ENCODE measurements around the gene SLC35E2B.
"Not testable (repeated sequence)": the region's sequence is repeated elsewhere in the genome, so short reads cannot be mapped to it uniquely, and the experiment has no call there.

Gene SLC35E2B

GRCh38 chr1:1674806-1675205 lies 17.8 kb downstream of the SLC35E2B start:
- DNase-seq (ENCODE audit: low spot score): not testable (repeated sequence)

- DNase-seq (ENCODE audit: low spot score): no peak
Measured at GRCh38 chr1:1672181-1672965, 20.2 kb downstream of the SLC35E2B start.

GRCh38 chr1:1671365-1672119 lies 21.1 kb downstream of the SLC35E2B start:
- DNase-seq (ENCODE audit: low spot score): no peak

DNA sequence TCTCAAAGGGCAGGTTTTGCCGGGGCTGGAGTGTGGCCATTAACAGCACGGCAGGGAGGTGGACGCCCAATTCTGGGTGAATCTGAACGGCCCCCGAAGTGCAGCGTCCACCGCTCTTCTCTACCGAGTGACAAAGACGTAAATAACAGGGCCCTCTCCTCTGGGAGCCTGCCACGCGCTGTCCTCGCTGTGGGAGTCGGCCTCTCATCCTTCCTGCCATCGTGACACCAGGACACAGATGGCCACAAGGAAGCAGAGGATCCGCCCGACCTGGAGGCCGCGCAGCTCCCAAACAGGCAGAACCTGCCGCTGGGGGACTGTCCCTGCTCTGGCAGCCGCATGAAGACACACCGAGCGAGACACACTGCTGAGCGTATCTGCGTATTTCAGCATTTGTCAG lies 21.7 kb downstream of the SLC35E2B start:
- no peak for DNase-seq (ENCODE audit: low spot score)

DNA sequence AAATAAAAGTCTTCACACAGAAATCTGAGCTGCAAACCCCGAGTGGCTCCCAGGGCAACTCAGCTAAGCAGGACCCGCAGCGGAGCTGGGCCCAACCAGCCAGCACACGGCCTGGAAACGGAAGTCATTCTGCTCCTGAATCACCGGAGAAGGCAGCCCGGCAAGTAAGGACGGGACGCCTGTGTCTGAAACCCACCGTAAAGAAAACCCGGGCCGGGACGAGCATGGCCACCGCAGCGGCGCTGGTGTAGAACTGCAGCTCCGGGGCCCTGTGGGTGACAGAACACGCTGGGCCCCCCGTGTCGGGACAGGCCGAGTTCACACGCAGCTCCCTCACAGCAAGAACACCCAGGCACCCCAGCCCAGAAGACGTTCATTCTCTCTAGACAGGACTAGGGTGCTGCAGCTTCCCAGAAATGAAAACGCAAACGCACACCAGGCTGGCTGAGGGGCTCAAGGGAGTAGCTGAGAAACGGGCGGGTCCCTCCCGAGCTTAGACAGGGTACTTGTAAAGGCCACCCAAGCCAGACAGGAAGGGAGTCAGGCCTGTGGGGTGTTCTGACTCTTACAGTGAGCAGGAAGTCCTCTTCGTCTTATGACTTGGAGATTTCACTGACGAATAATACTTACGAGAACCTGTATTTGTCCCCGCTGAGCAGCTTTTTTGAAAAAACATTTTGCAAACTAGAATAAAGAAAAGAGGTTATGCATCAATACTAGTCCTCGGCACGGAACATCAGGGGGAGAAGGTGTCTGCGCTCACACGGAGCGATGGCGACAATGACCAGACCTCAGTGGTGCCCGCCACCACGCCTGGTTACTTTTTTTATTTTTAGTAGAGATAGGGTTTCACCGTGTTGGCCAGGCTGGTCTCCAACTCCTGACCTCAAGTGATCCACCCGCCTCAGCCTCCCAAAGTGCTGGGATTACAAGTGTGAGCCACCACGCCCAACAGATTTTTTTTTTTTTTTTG lies 22.8 kb downstream of the SLC35E2B start:
- DNase-seq (ENCODE audit: low spot score): no peak

DNA sequence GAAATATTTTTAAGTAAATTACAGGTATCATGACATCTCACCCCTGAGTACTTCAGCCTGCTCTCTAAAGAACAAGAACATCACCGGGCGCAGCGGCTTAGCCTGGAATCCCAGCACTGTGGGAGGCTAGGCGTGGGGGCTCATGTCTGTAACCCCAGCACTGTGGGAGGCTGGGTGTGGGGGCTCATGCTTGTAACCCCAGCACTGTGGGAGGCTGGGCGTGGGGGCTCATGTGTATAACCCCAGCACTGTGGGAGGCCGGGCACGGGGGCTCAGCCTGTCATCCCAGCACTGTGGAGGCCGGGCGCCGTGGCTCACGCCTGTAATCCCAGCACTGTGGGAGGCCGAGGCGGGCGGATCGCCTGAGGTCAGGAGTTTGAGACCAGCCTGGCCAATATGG lies 26.1 kb downstream of the SLC35E2B start:
- no peak for DNase-seq (ENCODE audit: low spot score)

- no peak for DNase-seq (ENCODE audit: low spot score)
Measured at GRCh38 chr1:1665815-1666251, 26.8 kb downstream of the SLC35E2B start.

DNA sequence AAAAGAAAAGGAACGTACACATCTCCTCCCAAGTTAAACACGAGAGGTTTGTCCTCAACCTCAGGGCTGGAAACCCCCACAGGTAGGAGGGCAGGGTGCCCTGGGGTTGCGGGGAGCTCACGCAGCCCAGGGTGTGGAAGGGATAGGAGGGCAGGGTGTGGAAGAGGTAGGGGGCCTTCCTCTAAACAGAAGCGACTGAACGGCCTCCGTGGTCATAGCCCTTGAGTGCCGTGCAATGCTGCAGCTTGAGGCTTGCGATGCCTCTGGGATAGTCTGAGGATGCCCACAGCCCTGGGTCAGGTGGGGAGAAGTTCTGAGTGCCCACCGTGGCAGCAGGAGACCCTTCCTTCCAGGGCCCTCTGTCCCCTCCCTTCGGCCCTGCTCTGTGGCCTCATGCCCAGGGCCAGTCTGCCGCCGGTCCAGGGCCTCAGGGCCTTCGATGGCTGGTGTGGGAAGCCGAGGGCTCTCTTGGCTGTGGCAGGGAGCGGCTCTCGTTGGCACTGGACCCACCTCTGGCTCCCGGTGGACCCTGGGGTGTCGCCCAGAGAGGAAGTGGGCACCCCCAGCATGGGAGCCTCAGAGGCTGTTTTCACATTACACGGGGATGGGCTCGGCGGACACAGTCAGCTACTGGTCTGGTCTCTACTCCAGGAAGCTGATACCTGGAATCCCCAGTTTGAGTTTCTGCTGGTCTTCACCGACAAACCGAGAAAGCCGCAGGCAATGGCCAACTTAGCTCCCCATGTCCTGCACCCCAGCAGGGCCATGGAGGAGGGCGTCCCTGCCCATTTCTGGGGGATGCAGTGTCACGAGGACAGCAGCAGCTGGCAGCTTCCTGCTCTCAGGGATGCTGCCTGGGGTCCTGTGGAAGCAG lies 27.4 kb downstream of the SLC35E2B start:
- no peak for DNase-seq (ENCODE audit: low spot score)

DNA sequence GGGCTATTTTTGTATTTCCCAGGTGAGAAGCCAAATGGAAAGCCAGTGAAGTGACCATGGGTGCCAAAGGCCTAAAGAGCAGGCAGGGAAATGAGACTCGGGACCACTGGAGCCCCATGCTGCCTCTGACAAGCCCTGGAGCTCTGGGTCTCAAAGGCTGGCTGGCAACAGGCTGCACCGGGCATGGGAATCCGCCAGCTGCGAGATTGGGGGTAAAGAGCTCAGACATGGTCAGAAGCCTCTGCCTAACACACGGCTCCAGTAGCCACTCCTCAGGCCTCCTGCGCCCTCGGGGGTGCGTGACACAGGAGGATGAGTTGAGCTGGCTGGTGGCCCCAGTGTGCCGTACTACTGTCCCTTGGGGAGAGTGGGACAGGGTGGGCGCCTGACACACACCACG lies 28.3 kb downstream of the SLC35E2B start:
- DNase-seq (ENCODE audit: low spot score): not testable (repeated sequence)

DNA sequence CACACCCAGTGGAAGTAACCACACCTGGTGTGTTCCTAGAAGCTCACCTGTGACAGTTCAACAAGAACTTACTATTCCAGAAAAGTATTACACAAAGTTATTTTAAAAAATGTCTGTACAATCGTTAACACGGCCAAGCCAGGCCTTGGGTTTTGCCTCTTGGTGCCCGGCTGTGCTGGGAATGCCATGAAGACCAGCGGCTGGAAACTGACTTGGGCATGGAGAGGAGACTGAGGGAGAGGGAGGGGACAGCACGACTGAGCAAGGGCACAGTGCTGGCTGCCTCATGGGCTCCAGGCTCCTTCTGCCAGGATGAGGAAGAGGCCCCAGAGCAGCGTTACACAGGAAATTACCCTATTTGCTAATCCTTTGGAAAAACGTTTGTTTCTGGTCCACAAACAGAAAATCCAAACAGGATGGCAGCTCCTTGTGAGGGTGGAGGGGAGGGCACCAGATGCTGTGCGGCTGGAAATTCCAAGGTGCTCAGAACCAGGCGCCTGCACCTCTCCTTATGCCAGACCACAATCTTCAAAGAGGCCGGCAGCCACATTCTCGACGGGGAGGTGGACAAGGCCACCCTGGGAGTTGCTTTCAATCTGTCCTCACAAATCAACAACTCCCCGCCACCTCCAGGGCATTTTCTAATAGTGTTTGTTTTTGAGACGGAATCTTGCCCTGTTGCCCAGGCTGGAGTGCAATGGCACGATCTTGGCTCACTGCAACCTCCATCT lies 29.6 kb downstream of the SLC35E2B start:
- not testable (repeated sequence) for DNase-seq (ENCODE audit: low spot score)

DNA sequence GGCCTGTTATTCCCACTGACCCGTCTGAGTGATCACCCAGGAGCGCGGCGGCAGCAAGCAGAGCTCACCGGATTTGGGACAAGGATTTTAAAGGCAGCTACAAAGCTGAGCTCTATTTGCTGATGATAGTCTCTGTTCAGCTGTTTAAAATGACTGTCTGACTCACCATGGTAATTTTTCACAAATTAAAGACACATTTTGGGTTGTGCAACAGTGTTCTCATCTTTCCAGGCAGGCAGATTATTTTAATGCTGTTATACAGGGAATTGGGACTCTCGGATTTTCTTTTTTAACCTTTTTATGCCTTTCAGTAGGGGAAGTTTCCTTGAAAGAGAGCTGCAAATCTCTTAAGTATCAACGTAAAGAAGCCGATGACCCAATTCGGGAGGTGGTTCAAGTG lies 30.2 kb downstream of the SLC35E2B start:
- DNase-seq (ENCODE audit: low spot score): not testable (repeated sequence)

- peak; percentile 77 for DNase-seq (ENCODE audit: low spot score)
Measured at GRCh38 chr1:1658583-1659549, 33.7 kb downstream of the SLC35E2B start, which contains the start of gene CDK11B. CDK11B (minus strand) TSS chr1:1659004; CDS start chr1:1657485, 1,519 bp downstream.

DNA sequence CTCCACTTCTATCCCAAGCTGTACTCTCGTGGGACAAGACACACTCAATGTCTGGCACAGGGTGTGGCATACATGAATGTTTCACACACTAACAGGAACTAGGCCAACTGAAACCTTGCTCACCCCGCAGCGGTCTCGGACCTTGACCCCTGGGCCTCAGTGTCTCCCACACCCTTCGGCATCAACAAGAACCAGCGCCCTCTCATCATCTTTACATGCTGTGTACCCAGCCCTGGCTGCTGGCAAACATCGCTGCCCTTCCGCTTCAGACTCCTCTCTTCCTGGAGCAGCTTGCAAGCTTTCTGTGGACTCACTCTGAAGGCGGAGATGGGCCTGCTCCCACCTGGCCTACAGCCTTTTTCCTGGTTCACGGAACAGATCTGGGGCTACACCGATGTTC lies 44.3 kb downstream of the SLC35E2B start:
- DNase-seq (ENCODE audit: low spot score): not testable (repeated sequence)

- not testable (repeated sequence) for DNase-seq (ENCODE audit: low spot score)
Measured at GRCh38 chr1:1647567-1648241, 44.9 kb downstream of the SLC35E2B start.

DNA sequence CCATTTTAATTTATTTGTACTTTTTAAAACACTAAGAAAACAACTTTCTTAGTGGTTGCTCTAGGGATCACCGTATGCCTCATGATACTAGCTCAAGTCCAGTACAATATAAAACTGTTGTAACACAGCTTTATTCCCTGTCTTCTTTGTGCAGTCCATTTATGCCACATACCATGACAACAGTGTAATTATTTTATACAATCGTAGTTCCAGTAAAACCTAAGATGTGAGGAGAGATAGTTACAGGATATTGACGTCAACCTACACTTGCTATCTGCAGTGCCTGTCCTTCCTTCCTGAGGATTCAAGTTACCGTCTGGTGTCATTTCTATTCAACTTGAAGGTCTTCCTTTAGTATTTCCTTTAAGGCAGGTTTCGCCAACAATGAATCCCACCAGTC lies 46.3 kb downstream of the SLC35E2B start:
- DNase-seq (ENCODE audit: low spot score): not testable (repeated sequence)

DNA sequence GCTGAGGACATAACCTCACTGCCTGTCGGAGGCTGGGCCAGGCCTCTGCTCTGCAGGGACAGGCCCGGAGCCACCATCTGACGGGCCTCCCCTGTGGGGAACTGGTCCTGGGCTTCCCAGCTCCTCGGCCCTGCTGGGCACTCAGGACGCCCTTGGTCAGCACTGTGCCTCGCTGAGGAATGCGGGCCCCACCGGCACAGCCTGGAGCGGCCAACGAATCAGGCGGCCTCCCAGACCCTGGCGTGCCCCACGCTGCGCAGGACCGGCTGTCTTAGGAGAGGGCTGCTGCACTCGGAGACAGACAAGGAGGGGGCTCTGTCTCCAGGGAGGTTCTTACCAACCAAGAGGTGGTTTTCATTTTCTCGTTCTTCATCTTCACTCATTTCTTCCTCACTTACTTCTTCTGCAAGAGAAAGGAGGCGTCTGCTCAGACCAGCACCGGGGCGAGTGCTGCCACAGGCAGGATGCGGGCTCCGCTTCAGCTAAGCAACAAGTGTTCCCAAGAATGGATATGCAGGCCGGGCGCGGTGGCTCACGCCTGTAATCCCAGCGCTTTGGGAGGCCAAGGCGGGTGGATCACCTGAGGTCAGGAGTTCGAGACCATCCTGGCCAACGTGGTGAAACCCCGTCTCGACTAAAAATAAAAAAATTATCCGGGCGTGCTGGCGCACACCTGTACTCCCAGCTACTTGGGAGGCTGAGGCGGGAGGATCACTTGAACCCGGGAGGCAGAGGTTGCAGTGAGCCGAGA lies 51.7 kb downstream of the SLC35E2B start:
- DNase-seq (ENCODE audit: low spot score): not testable (repeated sequence)

DNA sequence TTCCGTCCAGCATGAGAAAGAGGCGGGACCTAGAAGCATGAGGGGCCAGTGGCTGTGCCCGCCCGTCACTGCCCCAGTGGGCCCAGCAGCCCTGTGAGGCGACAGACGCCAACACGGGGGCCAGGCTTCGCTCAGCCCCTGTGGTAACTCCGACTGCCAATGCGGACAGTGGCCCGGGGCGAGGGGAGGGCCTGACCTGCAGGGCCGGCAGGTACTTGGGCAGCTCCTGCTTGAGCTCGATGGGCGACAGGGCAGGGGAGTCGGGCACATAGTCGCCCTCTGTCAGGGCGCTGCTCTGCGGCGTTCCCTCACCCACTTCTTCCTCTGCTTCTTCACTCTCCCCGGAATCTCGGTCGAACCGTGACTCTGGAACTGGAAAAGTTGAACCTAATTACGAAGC lies 52.5 kb downstream of the SLC35E2B start:
- DNase-seq (ENCODE audit: low spot score): not testable (repeated sequence)

- DNase-seq (ENCODE audit: low spot score): not testable (repeated sequence)
Measured at GRCh38 chr1:1639368-1639767, 53.2 kb downstream of the SLC35E2B start.
